DMS79 (cell line): ENCODE measurements around the gene KDM2A.

Experiments used
- DNase-seq: peaks from one replicate; lab custom pipeline; 2025; lab: John Stamatoyannopoulos, UW

KDM2A gene

GRCh38 chr11:67301313-67301921, 182.4 kb downstream of the KDM2A start:
- no peak for DNase-seq

DNA sequence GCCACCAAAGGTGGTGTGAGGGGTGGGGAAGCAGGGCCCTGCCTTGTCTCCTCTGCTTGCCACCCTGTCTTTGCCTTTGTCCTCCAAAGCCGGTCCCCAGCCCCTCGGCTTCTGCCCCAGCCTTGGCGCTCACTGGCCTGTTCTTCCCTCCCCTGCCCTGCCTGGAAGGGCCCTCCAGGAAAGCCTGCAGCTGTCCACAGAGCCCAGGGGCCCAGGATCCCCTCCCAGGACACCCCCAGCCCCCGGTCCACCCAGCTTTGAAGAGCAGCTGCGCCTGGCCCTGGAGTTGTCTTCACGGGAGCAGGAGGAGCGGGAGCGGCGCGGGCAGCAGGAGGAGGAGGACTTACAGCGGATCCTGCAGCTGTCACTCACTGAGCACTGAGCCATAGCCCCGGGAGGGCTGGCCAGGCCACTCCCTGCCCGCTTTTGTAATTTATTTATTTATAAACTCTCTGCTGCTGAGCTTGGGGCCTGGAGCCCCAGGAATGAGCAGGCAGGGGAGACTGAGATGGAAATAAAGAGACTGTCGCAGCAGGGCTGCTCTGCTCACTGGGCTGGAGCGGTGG, 183.0 kb downstream of the KDM2A start:
- DNase-seq = peak; percentile 32

DNA sequence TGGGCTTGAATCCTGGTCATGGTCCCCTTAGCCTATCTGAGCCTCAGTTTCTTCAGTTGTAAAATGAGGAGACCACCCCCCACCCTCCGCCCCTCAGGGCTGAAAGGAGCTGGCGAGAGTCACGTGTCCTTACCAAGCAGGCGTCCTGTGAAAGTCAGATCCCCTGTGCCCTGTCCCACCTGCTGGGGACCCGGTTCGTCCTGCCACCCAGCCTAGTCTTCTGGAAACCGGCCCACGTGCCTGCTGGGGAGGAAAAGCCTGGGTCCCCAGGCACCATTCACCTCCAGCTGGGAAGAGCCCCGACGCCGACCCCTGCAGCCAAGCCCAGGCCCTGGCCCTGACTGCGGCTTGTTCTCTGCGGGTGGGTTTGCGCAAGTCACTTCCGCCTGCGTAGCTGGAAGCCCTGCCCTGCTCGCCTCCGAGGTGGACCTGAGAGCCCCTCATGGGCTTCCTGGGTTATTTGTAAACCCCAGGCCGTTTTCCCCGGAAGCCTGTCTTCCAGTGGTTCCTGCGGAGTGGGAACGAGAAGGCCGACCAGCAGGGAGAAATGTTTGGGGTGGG, 183.6 kb downstream of the KDM2A start:
- DNase-seq = peak; percentile 50

- DNase-seq = peak; percentile 50
Measured at GRCh38 chr11:67303132-67303834, 184.2 kb downstream of the KDM2A start, which contains the start of gene SSH3. SSH3 (plus strand) TSS chr11:67303530; CDS start chr11:67303626, 96 bp downstream.

DNA sequence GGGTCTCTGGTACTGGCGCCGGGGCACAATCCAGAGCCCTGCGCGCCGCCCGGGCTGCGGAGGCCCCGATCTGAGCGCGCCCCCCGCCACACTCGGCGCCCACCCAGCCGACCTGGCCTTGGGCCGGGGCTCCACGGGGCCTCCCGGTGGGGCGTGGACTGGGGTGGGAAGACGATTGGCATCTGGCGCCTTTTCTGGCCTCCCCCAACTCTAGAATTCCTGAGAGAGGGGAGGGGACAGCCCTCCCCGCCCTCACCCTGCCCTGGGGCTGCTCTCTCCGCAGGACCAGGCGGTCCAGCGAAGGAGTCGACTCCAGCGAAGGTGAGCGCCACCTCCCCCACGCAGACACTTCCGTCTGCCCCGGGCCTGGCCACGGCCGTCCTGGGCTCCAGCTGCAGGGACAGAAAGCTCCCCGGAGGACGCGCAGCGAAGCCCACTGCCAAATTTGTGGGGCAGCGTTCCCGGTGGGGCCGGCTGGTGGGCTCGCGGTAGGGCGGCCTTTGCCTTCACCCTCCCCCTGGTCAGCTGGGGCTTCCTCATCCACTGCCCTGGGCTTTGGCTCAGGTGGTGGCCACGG, 184.9 kb downstream of the KDM2A start:
- no peak for DNase-seq

DNA sequence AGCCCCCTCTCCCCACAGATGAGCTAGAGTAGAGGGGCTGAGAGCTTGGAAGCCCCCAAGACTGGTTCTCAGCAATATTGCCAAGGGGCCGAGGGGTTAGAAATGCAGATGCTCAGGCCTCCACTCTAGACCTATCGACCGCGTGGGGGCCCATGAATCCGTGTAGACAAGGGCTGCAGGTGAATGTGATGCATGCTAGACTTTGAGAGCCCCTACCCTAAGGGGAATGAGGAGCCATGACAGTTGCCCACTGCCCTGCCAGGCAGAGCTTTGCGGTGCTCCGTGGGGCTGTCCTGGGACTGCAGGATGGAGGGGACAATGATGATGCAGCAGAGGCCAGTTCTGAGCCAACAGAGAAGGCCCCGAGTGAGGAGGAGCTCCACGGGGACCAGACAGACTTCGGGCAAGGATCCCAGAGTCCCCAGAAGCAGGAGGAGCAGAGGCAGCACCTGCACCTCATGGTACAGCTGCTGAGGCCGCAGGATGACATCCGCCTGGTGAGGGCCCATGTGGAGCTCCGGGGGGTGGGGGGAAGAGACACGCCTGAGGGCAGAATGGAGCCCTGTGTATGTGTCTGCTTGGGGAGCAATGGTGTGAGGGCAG, 185.5 kb downstream of the KDM2A start:
- DNase-seq = no peak

GRCh38 chr11:67306769-67307544, 187.9 kb downstream of the KDM2A start:
- no peak for DNase-seq

- no peak for DNase-seq
Measured at GRCh38 chr11:67307545-67308001, 188.5 kb downstream of the KDM2A start.
